Kidney (tissue), 14 donors: ENCODE data around the gene CUX1. TPM values are rescaled to one million over a fixed set of nuclear protein-coding genes. Genes with fewer than 3 reads are reported as not detected.
A peak's percentile ranks its signal among the peaks of the same experiment; 100 is the strongest.

Source experiments
- DNase-seq, 5 donors: peaks; one replicate each; pipeline ENCODE4 v3.0.0-alpha.2; 2013 to 2020
- FAIRE-seq: peaks from 2 replicates; lab custom pipeline; 2012; peaks lifted over from hg19 to GRCh38; lab: Jason Lieb, UNC
- H3K27ac ChIP-seq, 2 donors: one replicate each; pipeline ENCODE4 v1.7.0; 2013; ENCODE audit warnings: low read depth in 2 of 2, low read length in 2 of 2, inconsistent platforms in 1 of 2
- H3K27me3 ChIP-seq: one replicate; pipeline ENCODE4 v1.7.1; 2013; ENCODE audit warnings: low read length, inconsistent platforms; ENCODE audit not compliant: control insufficient read depth, insufficient read depth
- H3K36me3 ChIP-seq, 3 donors: one replicate each; pipeline versions ENCODE4 v1.7.0 to v1.7.1; 2013; ENCODE audit warnings: low read length in 3 of 3, control low read depth in 1 of 3, inconsistent platforms in 1 of 3; ENCODE audit not compliant: insufficient read depth in 3 of 3, control insufficient read depth in 2 of 3
- H3K4me1 ChIP-seq, 3 donors: one replicate each; pipeline versions ENCODE4 v1.7.0 to v1.7.1; 2013; ENCODE audit warnings: low read length in 3 of 3, inconsistent platforms in 1 of 3, low read depth in 1 of 3; ENCODE audit not compliant: control insufficient read depth in 2 of 3, insufficient read depth in 2 of 3
- H3K4me3 ChIP-seq, 3 donors: one replicate each; pipeline versions ENCODE4 v1.7.0 to v1.8.1; 2013; ENCODE audit warnings: low read length in 3 of 3, control low read depth in 1 of 3, inconsistent platforms in 1 of 3
- H3K9ac ChIP-seq, 3 donors: one replicate each; pipeline versions ENCODE4 v1.7.0 to v1.7.1; 2013; ENCODE audit warnings: low read length in 3 of 3, control low read depth in 1 of 3, inconsistent platforms in 1 of 3
- H3K9me3 ChIP-seq, 3 donors: one replicate each; pipeline versions ENCODE4 v1.7.0 to v1.7.1; 2013; ENCODE audit warnings: low read length in 3 of 3, control low read depth in 1 of 3, inconsistent platforms in 1 of 3; ENCODE audit not compliant: control insufficient read depth in 2 of 3, insufficient read depth in 1 of 3
- CTCF ChIP-seq: IDR thresholded peaks from 3 replicates; pipeline ENCODE4 v1.5.1; 2012; ENCODE audit warnings: mild to moderate bottlenecking, moderate library complexity, borderline replicate concordance; ENCODE audit not compliant: insufficient read depth; ENCODE audit errors: extremely low read depth
- intact Hi-C: fragments of 100-400 bp; cut with DNase I; formaldehyde crosslinking; loops from one replicate; pipeline ENCODE4 v1.11.1; 2022
- polyA plus RNA-seq: library from polyadenylated mRNA; stranded (reverse); fragments of 350-450 nt; fragmentation: Illumina TruSeq; extraction: RNeasy Lipid Tissue Mini Kit (QIAGEN cat#74804); gene quantifications from one replicate; pipeline ENCODE4 v1.2.3, GENCODE V29; 2014; ENCODE audit warnings: low read depth, low replicate concordance; ENCODE audit not compliant: insufficient read depth
- total RNA-seq: library from RNA; stranded (reverse); fragmentation: NEBNext Ultra II Directional; extraction: Animal tissue kit (Norgen Biotek cat#: 25700); gene quantifications from one replicate; pipeline ENCODE4 v1.2.1, GENCODE V29; 2021
- donor health status: control.
- donor health status: control.
- donor health status: control.
- donor health status: control.
- donor health status: control.
- donor health status: DM: yes; HTN: yes; CAD: no.
- donor health status: Normal renal cell carcinoma (clear cell type).

CUX1 gene
- total and polyA plus RNA-seq, 2 donors from 2014 or later: 71.4 to 126 TPM

- intact Hi-C loops: no loop called here
- peak overlapping the region in 1 of 2 donors; percentile 11 for H3K27ac ChIP-seq
- no peak for FAIRE-seq
Measured at GRCh38 chr7:101953248-101953819, 135.9 kb downstream of the CUX1 start.

GRCh38 chr7:101954499-101954898 is 137.1 kb downstream of the CUX1 start:
- TF ChIP-seq CTCF: no peak
- peaks cover 0 to 20% (median 8%) of the 10 kb centered on the region in 3 donors for H3K4me1 ChIP-seq
- H3K9ac ChIP-seq: no peak overlapping the region
- H3K4me3 ChIP-seq: no peak overlapping the region
- no peaks in the 10 kb centered on the region for H3K9me3 ChIP-seq
- intact Hi-C loops: no loop called here
- no peaks in the 10 kb centered on the region for H3K36me3 ChIP-seq
- no peak overlapping the region for H3K27ac ChIP-seq
- no peaks in the 10 kb centered on the region for H3K27me3 ChIP-seq
- FAIRE-seq (no peak), DNase-seq (no peak)

More at GRCh38 chr7:101953248-101953819, 135.9 kb downstream of the CUX1 start:
- peaks cover 0 to 20% (median 8%) of the 10 kb centered on the region in 3 donors for H3K4me1 ChIP-seq
- no peaks in the 10 kb centered on the region for H3K27me3 ChIP-seq
- H3K4me3 ChIP-seq: no peak overlapping the region
- H3K9me3 ChIP-seq: no peaks in the 10 kb centered on the region
- no peak for TF ChIP-seq CTCF
- no peak for DNase-seq
- H3K36me3 ChIP-seq: no peaks in the 10 kb centered on the region
- no peak overlapping the region for H3K9ac ChIP-seq

DNA sequence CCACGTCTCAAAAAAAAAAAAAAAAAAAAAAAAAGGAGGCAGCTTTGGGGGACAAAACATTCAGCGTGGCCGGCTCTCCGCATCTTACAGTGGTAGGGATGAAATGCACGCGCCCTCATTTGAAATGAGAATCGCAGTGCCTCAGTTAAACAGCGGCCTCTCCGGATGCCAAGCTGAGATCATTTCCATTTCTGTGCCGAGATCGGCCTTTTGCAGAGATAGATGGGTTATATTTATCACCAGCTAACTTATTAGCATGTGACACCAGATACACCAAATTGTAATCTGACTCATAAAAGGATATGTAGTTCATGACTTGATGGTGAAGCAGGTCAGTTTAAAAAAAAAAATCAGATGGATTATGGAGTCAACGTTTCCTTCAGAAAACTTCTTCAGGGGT is 138.7 kb downstream of the CUX1 start:
- FAIRE-seq: no peak
- intact Hi-C loops: no loop called here
- TF ChIP-seq CTCF: no peak
- peaks cover 0 to 14% (median 8%) of the 10 kb centered on the region in 3 donors for H3K4me1 ChIP-seq
- H3K9me3 ChIP-seq: no peaks in the 10 kb centered on the region
- no peak overlapping the region for H3K27ac ChIP-seq
- no peak for DNase-seq
- H3K4me3 ChIP-seq: no peak overlapping the region
- no peak overlapping the region for H3K9ac ChIP-seq
- H3K36me3 ChIP-seq: no peaks in the 10 kb centered on the region
- H3K27me3 ChIP-seq: no peaks in the 10 kb centered on the region
